ENCODE results near the gene GLE1.

GLE1 gene

GRCh38 chr9:128554155-128554862, 49.8 kb downstream of the GLE1 start:
- Histone ChIP-seq H3K27ac (peak overlapping the region; percentile 69), H3K36me3 (replicated peaks) (no peaks in the 10 kb centered on the region), H3K27me3 (replicated peaks) (no peaks in the 10 kb centered on the region), H3K4me3 (ENCODE audit: low read depth, low read length) (peak overlapping the region; percentile 73)
- peak; percentile 94 for DNase-seq
- TF ChIP-seq CTCF (IDR thresholded peaks at IDR 0.05; ENCODE audit: low read depth, low read length, missing control alignments) = peak; percentile 32
- in situ Hi-C loops (cut with HindIII; ENCODE audit: low pct_ligation_motif_present, low sequenced_read_pairs) = no loop called here

- H3K4me3 ChIP-seq (ENCODE audit: low read depth, low read length) = peak overlapping the region; percentile 26
- DNase-seq = peak; percentile 62
- no peaks in the 10 kb centered on the region for H3K36me3 ChIP-seq (replicated peaks)
- TF ChIP-seq CTCF (IDR thresholded peaks at IDR 0.05; ENCODE audit: low read depth, low read length, missing control alignments) = no peak
- peak overlapping the region; percentile 69 for H3K27ac ChIP-seq
- in situ Hi-C loops (cut with HindIII; ENCODE audit: low pct_ligation_motif_present, low sequenced_read_pairs) = no loop called here
- H3K27me3 ChIP-seq (replicated peaks) = no peaks in the 10 kb centered on the region
Observed at GRCh38 chr9:128555180-128555721, 50.7 kb downstream of the GLE1 start.

GRCh38 chr9:128556276-128556675, 51.8 kb downstream of the GLE1 start:
- in situ Hi-C loops (cut with HindIII; ENCODE audit: low pct_ligation_motif_present, low sequenced_read_pairs) = no loop called here
- Histone ChIP-seq H3K27ac (no peak overlapping the region), H3K36me3 (replicated peaks) (no peaks in the 10 kb centered on the region), H3K4me3 (ENCODE audit: low read depth, low read length) (no peak overlapping the region), H3K27me3 (replicated peaks) (no peaks in the 10 kb centered on the region)
- no peak for TF ChIP-seq CTCF (IDR thresholded peaks at IDR 0.05; ENCODE audit: low read depth, low read length, missing control alignments)
- no peak for DNase-seq

GRCh38 chr9:128556926-128557634, 52.6 kb downstream of the GLE1 start:
- Histone ChIP-seq H3K4me3 (ENCODE audit: low read depth, low read length) (no peak overlapping the region), H3K27ac (no peak overlapping the region), H3K27me3 (replicated peaks) (no peaks in the 10 kb centered on the region), H3K36me3 (replicated peaks) (peaks cover under 1% of the 10 kb centered on the region)
- in situ Hi-C loops (cut with HindIII; ENCODE audit: low pct_ligation_motif_present, low sequenced_read_pairs) = no loop called here
- no peak for TF ChIP-seq CTCF (IDR thresholded peaks at IDR 0.05; ENCODE audit: low read depth, low read length, missing control alignments)
- no peak for DNase-seq

GRCh38 chr9:128558431-128559310, 54.2 kb downstream of the GLE1 start:
- Histone ChIP-seq H3K27me3 (replicated peaks) (no peaks in the 10 kb centered on the region), H3K36me3 (replicated peaks) (peaks cover 8% of the 10 kb centered on the region), H3K4me3 (ENCODE audit: low read depth, low read length) (peak overlapping the region; percentile 20), H3K27ac (peak overlapping the region; percentile 71)
- DNase-seq = peak; percentile 95
- in situ Hi-C loops (cut with HindIII; ENCODE audit: low pct_ligation_motif_present, low sequenced_read_pairs) = no loop called here
- no peak for TF ChIP-seq CTCF (IDR thresholded peaks at IDR 0.05; ENCODE audit: low read depth, low read length, missing control alignments)

All from brain microvascular endothelial cell (primary cell).